ENCODE results near the gene KCNQ1OT1.

The KCNQ1OT1 gene

GRCh38 chr11:2740275-2740940 is 40.6 kb upstream of the KCNQ1OT1 start:
- Histone ChIP-seq H3K79me2 (ENCODE audit: insufficient read depth, low read length) (no peaks in the 10 kb centered on the region), H3K36me3 (ENCODE audit: insufficient read depth, low read length) (no peaks in the 10 kb centered on the region), H3K9me3 (ENCODE audit: insufficient read depth, low read depth, low read length) (no peaks in the 10 kb centered on the region), H3K4me2 (ENCODE audit: low read depth, low read length, poor library complexity, severe bottlenecking) (no peak overlapping the region), H2AFZ (ENCODE audit: low read length) (no peak overlapping the region), H4K20me1 (ENCODE audit: insufficient read depth, low read length, poor library complexity, severe bottlenecking) (no peaks in the 10 kb centered on the region), H3K4me3 (ENCODE audit: low read length, poor library complexity, severe bottlenecking) (no peak overlapping the region), H3F3A (ENCODE audit: low read depth) (no peaks in the 10 kb centered on the region), H3K4me1 (ENCODE audit: insufficient read depth, low read length, poor library complexity, severe bottlenecking) (peaks cover 49% of the 10 kb centered on the region), H3K9me2 (replicated peaks; ENCODE audit: low read depth, low read length) (no peaks in the 10 kb centered on the region), H3K9ac (ENCODE audit: low read depth, low read length, poor library complexity, severe bottlenecking) (no peak overlapping the region), H3K27me3 (ENCODE audit: insufficient read depth, low read length, poor library complexity, severe bottlenecking) (no peaks in the 10 kb centered on the region)
- no peak for TF ChIP-seq CTCF (conservative IDR thresholded peaks at IDR 0.05; ENCODE audit: low read length)
- no peak for TF ChIP-seq EZH2phosphoT487 (IDR thresholded peaks at IDR 0.05; ENCODE audit: borderline replicate concordance)

- no peaks in the 10 kb centered on the region for H3K79me2 ChIP-seq (ENCODE audit: insufficient read depth, low read length)
- no peaks in the 10 kb centered on the region for H3K9me2 ChIP-seq (replicated peaks; ENCODE audit: low read depth, low read length)
Measured at GRCh38 chr11:2739531-2740274, 39.9 kb upstream of the KCNQ1OT1 start.

More at GRCh38 chr11:2739531-2740274, 39.9 kb upstream of the KCNQ1OT1 start:
- H3K36me3 ChIP-seq (ENCODE audit: insufficient read depth, low read length) = no peaks in the 10 kb centered on the region
- H3K9me3 ChIP-seq (ENCODE audit: insufficient read depth, low read depth, low read length) = no peaks in the 10 kb centered on the region
- no peak overlapping the region for H3K4me2 ChIP-seq (ENCODE audit: low read depth, low read length, poor library complexity, severe bottlenecking)
- no peak overlapping the region for H2AFZ ChIP-seq (ENCODE audit: low read length)
- H3F3A ChIP-seq (ENCODE audit: low read depth) = no peaks in the 10 kb centered on the region
- no peak overlapping the region for H3K9ac ChIP-seq (ENCODE audit: low read depth, low read length, poor library complexity, severe bottlenecking)
- peaks cover 49% of the 10 kb centered on the region for H3K4me1 ChIP-seq (ENCODE audit: insufficient read depth, low read length, poor library complexity, severe bottlenecking)
- H3K27me3 ChIP-seq (ENCODE audit: insufficient read depth, low read length, poor library complexity, severe bottlenecking) = no peaks in the 10 kb centered on the region
- no peaks in the 10 kb centered on the region for H4K20me1 ChIP-seq (ENCODE audit: insufficient read depth, low read length, poor library complexity, severe bottlenecking)
- no peak overlapping the region for H3K4me3 ChIP-seq (ENCODE audit: low read length, poor library complexity, severe bottlenecking)
- TF ChIP-seq CTCF (conservative IDR thresholded peaks at IDR 0.05; ENCODE audit: low read length) (no peak), EZH2phosphoT487 (IDR thresholded peaks at IDR 0.05; ENCODE audit: borderline replicate concordance) (no peak)

Data from Loucy (cell line).